WTC11 (cell line): Measurements from ENCODE around the gene TAC4.

Source experiments
- JUN ChIP-seq: sonication (generic); formaldehyde crosslinking; IDR thresholded peaks from 2 replicates; pipeline ENCODE4 v1.8.0; 2023; ENCODE audit warnings: mild to moderate bottlenecking, missing genetic modification reagents
- TF ChIP-seq, protein P1 (sequence below): sonication (generic); formaldehyde crosslinking; IDR thresholded peaks from 2 replicates; pipeline ENCODE4 v1.8.0; 2022; ENCODE audit warnings: mild to moderate bottlenecking, missing genetic modification reagents
- TF ChIP-seq, protein P2 (sequence below): fragments of 200-600 bp; IDR thresholded peaks from 2 replicates; pipeline ENCODE4 v1.8.0; 2022; ENCODE audit warnings: antibody characterized with exemption
- TF ChIP-seq, protein P3 (sequence below): sonication (generic); formaldehyde crosslinking; IDR thresholded peaks from 2 replicates; pipeline ENCODE4 v1.8.0; 2023; ENCODE audit warnings: missing genetic modification reagents
- TF ChIP-seq, protein P4 (sequence below): fragments of 250-450 bp; sonication (Bioruptor Pico); IDR thresholded peaks from 2 replicates; pipeline ENCODE4 v1.9.0; 2021; ENCODE audit warnings: moderate library complexity, mild to moderate bottlenecking, inconsistent platforms, borderline replicate concordance
- TF ChIP-seq, protein P5 (sequence below): sonication (generic); formaldehyde crosslinking; IDR thresholded peaks from 2 replicates; pipeline ENCODE4 v1.8.0; 2022; ENCODE audit warnings: mild to moderate bottlenecking, missing genetic modification reagents

DNA sequence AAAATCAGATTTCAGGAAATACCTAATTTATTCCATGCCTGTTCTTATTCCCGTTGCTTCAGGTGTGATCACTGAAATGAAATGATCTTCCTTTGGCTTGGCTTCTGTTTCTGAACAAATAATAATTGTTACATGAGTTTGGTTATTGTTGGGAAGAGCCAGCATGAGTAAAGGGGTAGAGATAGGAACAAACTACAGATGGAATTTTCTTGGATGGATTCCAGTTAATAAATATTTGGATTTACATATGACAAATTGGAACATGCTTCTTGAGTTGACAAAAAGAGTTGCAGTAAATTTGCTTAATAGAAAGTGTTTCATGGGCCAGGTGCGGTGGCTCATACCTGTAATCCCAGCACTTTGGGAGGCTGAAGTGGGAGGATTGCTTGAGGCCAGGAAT, 28.2 kb downstream of the TAC4 start:
- TF ChIP-seq, protein P1, sequence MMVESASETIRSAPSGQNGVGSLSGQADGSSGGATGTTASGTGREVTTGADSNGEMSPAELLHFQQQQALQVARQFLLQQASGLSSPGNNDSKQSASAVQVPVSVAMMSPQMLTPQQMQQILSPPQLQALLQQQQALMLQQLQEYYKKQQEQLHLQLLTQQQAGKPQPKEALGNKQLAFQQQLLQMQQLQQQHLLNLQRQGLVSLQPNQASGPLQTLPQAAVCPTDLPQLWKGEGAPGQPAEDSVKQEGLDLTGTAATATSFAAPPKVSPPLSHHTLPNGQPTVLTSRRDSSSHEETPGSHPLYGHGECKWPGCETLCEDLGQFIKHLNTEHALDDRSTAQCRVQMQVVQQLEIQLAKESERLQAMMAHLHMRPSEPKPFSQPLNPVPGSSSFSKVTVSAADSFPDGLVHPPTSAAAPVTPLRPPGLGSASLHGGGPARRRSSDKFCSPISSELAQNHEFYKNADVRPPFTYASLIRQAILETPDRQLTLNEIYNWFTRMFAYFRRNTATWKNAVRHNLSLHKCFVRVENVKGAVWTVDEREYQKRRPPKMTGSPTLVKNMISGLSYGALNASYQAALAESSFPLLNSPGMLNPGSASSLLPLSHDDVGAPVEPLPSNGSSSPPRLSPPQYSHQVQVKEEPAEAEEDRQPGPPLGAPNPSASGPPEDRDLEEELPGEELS (CRISPR knock-in tag), result no peak
- TF ChIP-seq, protein P2, sequence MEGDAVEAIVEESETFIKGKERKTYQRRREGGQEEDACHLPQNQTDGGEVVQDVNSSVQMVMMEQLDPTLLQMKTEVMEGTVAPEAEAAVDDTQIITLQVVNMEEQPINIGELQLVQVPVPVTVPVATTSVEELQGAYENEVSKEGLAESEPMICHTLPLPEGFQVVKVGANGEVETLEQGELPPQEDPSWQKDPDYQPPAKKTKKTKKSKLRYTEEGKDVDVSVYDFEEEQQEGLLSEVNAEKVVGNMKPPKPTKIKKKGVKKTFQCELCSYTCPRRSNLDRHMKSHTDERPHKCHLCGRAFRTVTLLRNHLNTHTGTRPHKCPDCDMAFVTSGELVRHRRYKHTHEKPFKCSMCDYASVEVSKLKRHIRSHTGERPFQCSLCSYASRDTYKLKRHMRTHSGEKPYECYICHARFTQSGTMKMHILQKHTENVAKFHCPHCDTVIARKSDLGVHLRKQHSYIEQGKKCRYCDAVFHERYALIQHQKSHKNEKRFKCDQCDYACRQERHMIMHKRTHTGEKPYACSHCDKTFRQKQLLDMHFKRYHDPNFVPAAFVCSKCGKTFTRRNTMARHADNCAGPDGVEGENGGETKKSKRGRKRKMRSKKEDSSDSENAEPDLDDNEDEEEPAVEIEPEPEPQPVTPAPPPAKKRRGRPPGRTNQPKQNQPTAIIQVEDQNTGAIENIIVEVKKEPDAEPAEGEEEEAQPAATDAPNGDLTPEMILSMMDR, result no peak
- TF ChIP-seq, protein P3, sequence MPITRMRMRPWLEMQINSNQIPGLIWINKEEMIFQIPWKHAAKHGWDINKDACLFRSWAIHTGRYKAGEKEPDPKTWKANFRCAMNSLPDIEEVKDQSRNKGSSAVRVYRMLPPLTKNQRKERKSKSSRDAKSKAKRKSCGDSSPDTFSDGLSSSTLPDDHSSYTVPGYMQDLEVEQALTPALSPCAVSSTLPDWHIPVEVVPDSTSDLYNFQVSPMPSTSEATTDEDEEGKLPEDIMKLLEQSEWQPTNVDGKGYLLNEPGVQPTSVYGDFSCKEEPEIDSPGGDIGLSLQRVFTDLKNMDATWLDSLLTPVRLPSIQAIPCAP, result no peak
- no peak for TF ChIP-seq JUN (CRISPR knock-in tag)
- TF ChIP-seq, protein P4, sequence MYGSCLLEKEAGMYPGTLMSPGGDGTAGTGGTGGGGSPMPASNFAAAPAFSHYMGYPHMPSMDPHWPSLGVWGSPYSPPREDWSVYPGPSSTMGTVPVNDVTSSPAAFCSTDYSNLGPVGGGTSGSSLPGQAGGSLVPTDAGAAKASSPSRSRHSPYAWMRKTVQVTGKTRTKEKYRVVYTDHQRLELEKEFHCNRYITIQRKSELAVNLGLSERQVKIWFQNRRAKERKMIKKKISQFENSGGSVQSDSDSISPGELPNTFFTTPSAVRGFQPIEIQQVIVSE, result no peak
- TF ChIP-seq, protein P5, sequence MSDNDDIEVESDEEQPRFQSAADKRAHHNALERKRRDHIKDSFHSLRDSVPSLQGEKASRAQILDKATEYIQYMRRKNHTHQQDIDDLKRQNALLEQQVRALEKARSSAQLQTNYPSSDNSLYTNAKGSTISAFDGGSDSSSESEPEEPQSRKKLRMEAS (CRISPR knock-in tag), result no peak
